ACHN (cell line): ENCODE measurements around the gene MAP3K1.

Experiments used
- DNase-seq: peaks from one replicate; pipeline ENCODE4 v3.0.0-alpha.2; 2015
- in situ Hi-C: cut with HindIII; loops from 2 replicates; pipeline ENCODE4 v1.10.0; 2017; ENCODE audit warnings: low sequenced_read_pairs, low pct_ligation_motif_present, low pct_unique_long_range_greater_than_20kb

MAP3K1 gene

GRCh38 chr5:56838409-56839039, 23.2 kb downstream of the MAP3K1 start:
- in situ Hi-C loops, result no loop called here
- DNase-seq, result peak; percentile 70

GRCh38 chr5:56839062-56839461, 23.7 kb downstream of the MAP3K1 start:
- in situ Hi-C loops, result no loop called here
- DNase-seq, result no peak

- in situ Hi-C loops, result no loop called here
- no peak for DNase-seq
Measured at GRCh38 chr5:56840597-56840996, 25.2 kb downstream of the MAP3K1 start.

DNA sequence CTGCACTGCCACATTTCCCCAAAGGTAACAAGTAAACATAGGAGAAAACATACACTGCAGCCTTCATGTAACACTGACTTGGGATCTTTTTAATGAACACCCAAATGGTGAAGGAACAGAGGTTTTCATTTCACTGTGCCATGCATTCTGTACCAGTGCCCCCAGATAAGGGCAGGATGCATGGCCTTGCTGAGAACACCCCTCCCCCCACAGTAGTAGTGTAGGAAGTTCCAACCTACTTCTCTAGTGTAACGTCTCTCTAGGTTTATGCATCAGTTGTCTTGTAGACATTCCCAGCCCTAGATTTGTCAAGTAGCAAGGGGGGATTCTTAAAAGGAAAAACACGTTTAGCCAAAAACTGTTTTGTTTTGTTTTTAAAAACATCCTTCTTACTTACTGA, 29.9 kb downstream of the MAP3K1 start:
- in situ Hi-C loops, result no loop called here
- DNase-seq, result no peak

GRCh38 chr5:56845904-56846480, 30.6 kb downstream of the MAP3K1 start:
- no peak for DNase-seq
- in situ Hi-C loops, result no loop called here

- DNase-seq, result no peak
- in situ Hi-C loops, result no loop called here
Measured at GRCh38 chr5:56848206-56848605, 32.9 kb downstream of the MAP3K1 start.

DNA sequence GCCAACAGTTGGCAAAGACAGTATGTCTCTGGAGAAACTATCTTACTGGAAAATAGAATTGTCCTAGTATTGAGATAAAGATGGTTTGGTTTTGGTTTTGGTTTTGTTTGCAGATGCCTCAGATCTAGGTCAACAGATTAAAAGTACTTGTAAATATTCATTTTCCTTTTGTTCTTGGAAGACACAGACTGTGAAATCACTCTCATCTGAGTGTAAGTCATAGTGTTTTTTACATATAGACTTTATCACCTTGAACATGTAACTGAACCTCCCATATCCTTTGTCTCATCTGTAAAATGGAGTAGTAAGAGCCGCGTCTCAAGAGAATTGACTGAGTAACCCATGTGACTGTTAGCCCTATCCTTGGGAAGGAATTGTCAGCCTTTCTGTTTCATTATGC, 34.3 kb downstream of the MAP3K1 start:
- in situ Hi-C loops, result no loop called here
- DNase-seq, result no peak

GRCh38 chr5:56850423-56850822, 35.1 kb downstream of the MAP3K1 start:
- no peak for DNase-seq

GRCh38 chr5:56851258-56851941, 36.1 kb downstream of the MAP3K1 start:
- DNase-seq, result peak; percentile 85
- in situ Hi-C loops, result no loop called here

More at GRCh38 chr5:56850423-56850822, 35.1 kb downstream of the MAP3K1 start:
- in situ Hi-C loops, result no loop called here

GRCh38 chr5:56852228-56853000, 37.1 kb downstream of the MAP3K1 start:
- peak; percentile 39 for DNase-seq
- in situ Hi-C loops, result no loop called here

- in situ Hi-C loops, result no loop called here
- DNase-seq, result no peak
Measured at GRCh38 chr5:56853698-56854097, 38.3 kb downstream of the MAP3K1 start.

GRCh38 chr5:56854920-56855319, 39.6 kb downstream of the MAP3K1 start:
- in situ Hi-C loops, result no loop called here
- no peak for DNase-seq

DNA sequence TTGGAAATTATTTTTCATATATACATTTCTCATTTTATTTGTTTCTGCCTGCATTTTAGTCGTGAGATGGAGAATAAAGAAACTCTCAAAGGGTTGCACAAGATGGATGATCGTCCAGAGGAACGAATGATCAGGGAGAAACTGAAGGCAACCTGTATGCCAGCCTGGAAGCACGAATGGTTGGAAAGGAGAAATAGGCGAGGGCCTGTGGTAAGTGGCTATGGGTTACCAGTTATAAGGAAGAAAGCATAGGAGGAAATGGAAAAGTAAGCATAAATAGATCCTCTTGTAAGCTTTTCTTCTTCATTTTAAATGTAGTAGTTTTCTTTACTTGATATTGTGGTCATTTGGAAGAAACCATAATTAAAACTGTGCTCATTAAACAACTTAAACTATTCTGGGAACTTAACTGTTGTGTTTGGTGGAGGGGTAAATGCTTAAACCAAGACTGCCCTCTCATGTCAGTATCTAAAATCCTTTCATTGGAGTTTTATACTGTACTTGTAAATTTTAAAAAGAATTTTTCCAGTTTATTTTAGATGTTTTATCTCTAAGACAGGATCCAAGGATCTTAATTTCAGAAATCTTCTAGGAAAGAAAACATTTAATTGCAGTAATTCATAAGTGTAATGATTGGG, 41.3 kb downstream of the MAP3K1 start:
- in situ Hi-C loops, result no loop called here
- DNase-seq, result peak; percentile 35

DNA sequence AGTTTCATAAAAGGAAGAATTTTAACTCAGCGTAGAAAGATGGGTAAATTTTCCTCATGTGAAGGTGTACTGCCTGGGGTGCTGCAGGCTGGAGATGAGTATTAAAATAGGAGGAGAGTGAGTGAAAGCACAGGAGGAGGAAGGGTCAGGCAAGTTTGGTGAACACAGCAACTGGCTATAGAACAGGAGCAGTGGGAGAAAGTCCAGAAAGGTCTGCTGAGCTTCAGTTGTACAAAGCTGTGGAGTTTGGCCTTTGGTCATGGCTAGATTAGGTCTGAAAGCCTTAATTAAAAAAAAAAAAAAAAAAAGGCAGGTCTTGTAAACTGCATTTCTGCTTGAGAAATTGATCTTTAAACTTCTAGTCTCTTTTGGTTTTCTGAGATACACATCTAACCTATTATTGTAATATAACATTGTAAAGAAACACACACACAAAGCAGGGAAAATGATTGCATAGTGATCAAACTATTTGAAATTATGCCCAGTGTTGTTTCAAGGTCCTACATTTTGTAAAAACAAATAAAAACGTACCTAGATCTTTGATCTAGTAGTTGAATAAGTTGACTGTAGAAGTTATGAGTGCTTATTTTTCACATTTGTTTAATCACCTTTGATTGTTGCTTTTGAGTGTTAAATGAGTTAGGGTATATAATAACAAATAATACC, 43.6 kb downstream of the MAP3K1 start:
- DNase-seq, result no peak
- in situ Hi-C loops, result no loop called here

DNA sequence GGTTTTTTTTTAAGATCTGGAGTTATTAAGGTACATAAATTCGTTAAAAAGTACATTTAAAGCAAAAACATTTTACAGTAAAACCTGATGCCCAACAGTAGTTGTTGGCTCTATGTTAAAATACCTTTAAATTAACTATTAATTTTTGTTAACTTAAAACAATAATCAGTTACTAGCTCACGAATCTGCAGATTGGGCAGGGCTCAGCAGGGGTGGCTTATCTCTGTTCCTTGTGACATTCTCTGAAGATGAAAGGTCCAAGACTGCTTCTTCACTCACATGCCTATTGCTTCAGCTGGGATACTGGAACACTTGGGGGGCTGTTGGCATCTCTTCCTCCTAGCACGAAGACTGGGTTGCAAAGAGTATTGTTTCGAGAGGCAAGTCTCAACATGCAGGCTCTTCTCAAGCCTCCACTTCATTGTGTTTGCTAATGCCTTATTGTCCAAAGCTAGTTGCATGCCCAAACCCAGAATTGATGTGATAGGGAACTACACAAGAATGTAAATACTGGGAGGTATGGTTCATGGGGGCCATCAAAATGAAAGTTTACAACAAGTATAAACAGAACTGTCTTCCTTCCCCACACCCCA, 46.6 kb downstream of the MAP3K1 start:
- in situ Hi-C loops, result no loop called here
- no peak for DNase-seq

- in situ Hi-C loops, result no loop called here
- DNase-seq, result no peak
Measured at GRCh38 chr5:56862909-56863308, 47.6 kb downstream of the MAP3K1 start.

DNA sequence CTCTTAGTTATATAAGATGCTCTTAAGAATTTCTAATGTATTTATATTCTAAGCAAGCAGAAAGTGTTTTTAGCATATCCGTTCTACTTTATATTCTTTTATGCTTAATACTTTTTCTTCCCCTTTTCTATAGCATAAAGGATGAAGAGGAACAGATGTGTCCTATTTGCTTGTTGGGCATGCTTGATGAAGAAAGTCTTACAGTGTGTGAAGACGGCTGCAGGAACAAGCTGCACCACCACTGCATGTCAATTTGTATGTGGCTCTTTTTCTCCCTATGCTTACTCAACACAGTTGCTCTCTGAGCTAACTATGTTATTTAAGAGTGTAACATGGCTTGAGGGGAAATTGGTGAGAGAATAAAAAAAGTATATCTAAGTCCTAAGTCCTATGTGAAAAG, 56.4 kb downstream of the MAP3K1 start:
- DNase-seq, result no peak
- in situ Hi-C loops, result no loop called here

DNA sequence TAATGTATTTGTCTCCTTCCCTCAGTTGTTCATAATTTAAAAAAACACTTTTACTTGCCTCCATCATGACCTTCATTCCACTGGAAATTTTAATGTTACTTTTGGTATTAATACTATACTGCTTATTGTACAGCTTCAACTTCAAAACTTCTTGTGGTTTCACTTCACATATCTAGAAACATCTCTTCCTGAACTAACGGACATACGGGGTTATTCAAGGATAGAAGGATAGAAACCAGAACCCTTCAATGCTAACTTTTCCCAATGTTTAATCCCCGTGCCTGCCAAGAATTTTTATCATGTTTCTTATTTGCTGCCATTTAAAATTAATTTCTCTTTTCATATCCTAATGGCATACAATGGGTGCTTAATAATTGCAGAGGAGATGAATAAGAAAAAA, 57.7 kb downstream of the MAP3K1 start:
- in situ Hi-C loops, result no loop called here
- no peak for DNase-seq
